ENCODE data around the gene SPAG16.

DNA sequence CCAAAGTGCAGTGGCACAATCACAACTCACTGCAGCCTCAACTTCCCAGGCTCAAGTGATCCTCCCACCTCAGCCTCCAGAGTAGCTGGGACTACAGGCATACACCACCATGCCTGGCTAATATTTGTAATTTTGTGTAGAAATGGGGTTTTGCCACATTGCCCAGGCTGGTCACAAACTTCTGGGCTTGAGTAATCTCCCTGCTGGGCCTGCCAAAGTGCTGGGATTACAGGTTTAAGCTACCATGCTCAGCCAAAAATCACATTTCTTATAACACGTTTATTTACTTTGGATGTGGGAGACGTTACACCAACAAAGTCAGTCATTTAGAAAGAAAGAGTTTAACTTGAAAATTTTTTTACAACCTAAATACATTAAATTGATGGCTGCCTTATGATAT is 917.6 kb downstream of the SPAG16 start:
- TF ChIP-seq, protein P1, sequence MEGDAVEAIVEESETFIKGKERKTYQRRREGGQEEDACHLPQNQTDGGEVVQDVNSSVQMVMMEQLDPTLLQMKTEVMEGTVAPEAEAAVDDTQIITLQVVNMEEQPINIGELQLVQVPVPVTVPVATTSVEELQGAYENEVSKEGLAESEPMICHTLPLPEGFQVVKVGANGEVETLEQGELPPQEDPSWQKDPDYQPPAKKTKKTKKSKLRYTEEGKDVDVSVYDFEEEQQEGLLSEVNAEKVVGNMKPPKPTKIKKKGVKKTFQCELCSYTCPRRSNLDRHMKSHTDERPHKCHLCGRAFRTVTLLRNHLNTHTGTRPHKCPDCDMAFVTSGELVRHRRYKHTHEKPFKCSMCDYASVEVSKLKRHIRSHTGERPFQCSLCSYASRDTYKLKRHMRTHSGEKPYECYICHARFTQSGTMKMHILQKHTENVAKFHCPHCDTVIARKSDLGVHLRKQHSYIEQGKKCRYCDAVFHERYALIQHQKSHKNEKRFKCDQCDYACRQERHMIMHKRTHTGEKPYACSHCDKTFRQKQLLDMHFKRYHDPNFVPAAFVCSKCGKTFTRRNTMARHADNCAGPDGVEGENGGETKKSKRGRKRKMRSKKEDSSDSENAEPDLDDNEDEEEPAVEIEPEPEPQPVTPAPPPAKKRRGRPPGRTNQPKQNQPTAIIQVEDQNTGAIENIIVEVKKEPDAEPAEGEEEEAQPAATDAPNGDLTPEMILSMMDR (IDR thresholded peaks at IDR 0.05): no peak
- TF ChIP-seq, protein P2, sequence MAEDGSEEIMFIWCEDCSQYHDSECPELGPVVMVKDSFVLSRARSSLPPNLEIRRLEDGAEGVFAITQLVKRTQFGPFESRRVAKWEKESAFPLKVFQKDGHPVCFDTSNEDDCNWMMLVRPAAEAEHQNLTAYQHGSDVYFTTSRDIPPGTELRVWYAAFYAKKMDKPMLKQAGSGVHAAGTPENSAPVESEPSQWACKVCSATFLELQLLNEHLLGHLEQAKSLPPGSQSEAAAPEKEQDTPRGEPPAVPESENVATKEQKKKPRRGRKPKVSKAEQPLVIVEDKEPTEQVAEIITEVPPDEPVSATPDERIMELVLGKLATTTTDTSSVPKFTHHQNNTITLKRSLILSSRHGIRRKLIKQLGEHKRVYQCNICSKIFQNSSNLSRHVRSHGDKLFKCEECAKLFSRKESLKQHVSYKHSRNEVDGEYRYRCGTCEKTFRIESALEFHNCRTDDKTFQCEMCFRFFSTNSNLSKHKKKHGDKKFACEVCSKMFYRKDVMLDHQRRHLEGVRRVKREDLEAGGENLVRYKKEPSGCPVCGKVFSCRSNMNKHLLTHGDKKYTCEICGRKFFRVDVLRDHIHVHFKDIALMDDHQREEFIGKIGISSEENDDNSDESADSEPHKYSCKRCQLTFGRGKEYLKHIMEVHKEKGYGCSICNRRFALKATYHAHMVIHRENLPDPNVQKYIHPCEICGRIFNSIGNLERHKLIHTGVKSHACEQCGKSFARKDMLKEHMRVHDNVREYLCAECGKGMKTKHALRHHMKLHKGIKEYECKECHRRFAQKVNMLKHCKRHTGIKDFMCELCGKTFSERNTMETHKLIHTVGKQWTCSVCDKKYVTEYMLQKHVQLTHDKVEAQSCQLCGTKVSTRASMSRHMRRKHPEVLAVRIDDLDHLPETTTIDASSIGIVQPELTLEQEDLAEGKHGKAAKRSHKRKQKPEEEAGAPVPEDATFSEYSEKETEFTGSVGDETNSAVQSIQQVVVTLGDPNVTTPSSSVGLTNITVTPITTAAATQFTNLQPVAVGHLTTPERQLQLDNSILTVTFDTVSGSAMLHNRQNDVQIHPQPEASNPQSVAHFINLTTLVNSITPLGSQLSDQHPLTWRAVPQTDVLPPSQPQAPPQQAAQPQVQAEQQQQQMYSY (CRISPR knock-in tag; IDR thresholded peaks at IDR 0.05): no peak
- no peak for TF ChIP-seq ETV6 (CRISPR knock-in tag; IDR thresholded peaks at IDR 0.05)
- TF ChIP-seq, protein P3, sequence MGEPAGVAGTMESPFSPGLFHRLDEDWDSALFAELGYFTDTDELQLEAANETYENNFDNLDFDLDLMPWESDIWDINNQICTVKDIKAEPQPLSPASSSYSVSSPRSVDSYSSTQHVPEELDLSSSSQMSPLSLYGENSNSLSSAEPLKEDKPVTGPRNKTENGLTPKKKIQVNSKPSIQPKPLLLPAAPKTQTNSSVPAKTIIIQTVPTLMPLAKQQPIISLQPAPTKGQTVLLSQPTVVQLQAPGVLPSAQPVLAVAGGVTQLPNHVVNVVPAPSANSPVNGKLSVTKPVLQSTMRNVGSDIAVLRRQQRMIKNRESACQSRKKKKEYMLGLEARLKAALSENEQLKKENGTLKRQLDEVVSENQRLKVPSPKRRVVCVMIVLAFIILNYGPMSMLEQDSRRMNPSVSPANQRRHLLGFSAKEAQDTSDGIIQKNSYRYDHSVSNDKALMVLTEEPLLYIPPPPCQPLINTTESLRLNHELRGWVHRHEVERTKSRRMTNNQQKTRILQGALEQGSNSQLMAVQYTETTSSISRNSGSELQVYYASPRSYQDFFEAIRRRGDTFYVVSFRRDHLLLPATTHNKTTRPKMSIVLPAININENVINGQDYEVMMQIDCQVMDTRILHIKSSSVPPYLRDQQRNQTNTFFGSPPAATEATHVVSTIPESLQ (CRISPR knock-in tag; IDR thresholded peaks at IDR 0.05): no peak
- TF ChIP-seq, protein P4, sequence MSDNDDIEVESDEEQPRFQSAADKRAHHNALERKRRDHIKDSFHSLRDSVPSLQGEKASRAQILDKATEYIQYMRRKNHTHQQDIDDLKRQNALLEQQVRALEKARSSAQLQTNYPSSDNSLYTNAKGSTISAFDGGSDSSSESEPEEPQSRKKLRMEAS (CRISPR knock-in tag; IDR thresholded peaks at IDR 0.05): no peak
